ENCODE data around the gene CNKSR1. TPM values are rescaled to one million over a fixed set of nuclear protein-coding genes. Genes with fewer than 3 reads are reported as not detected.
A peak's percentile ranks its signal among the peaks of the same experiment; 100 is the strongest.

The CNKSR1 gene, protein sequence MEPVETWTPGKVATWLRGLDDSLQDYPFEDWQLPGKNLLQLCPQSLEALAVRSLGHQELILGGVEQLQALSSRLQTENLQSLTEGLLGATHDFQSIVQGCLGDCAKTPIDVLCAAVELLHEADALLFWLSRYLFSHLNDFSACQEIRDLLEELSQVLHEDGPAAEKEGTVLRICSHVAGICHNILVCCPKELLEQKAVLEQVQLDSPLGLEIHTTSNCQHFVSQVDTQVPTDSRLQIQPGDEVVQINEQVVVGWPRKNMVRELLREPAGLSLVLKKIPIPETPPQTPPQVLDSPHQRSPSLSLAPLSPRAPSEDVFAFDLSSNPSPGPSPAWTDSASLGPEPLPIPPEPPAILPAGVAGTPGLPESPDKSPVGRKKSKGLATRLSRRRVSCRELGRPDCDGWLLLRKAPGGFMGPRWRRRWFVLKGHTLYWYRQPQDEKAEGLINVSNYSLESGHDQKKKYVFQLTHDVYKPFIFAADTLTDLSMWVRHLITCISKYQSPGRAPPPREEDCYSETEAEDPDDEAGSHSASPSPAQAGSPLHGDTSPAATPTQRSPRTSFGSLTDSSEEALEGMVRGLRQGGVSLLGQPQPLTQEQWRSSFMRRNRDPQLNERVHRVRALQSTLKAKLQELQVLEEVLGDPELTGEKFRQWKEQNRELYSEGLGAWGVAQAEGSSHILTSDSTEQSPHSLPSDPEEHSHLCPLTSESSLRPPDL
- 1.1 TPM for polyA plus RNA-seq (2012; ENCODE audit: missing spikeins)

DNA sequence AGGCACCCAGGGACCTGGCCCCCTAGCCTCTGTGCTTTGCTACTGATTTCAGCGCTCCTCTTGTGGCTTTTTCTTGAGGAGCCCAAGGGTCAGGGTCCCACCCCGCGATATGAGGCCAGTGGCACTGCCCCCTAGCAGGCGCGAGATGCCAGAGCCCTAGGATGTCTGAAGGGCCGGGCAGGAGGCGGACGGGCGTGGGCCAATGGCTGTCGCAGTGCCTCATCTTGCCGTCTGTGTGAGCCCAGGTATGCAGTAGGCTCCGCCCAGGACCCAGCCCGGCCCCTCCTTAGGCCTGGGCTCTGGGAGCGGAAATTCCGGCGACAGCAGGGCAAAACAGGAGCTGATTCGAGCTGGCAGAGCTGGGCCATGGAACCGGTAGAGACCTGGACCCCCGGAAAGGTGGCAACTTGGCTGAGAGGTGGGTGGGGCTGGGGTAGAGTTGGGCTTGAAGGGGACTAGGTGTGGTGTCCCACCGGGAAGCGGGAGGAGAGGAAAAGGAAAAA, at the start of gene CNKSR1:
TSS of gene CNKSR1 (plus strand) at position 310 of the 503 bp plus-strand sequence. CDS start at position 367, 57 bp downstream.
- TF ChIP-seq POLR2AphosphoS5 (IDR thresholded peaks at IDR 0.05; ENCODE audit: low read depth, low read length), result no peak
- no peak for TF ChIP-seq POLR2A (IDR thresholded peaks at IDR 0.05; ENCODE audit: low read depth, low read length)
- TF ChIP-seq TAF1 (IDR thresholded peaks at IDR 0.05; ENCODE audit: borderline replicate concordance, low read depth, low read length), result no peak
- no peak for DNase-seq (ENCODE audit: insufficient read length)
- no peak for FAIRE-seq

DNA sequence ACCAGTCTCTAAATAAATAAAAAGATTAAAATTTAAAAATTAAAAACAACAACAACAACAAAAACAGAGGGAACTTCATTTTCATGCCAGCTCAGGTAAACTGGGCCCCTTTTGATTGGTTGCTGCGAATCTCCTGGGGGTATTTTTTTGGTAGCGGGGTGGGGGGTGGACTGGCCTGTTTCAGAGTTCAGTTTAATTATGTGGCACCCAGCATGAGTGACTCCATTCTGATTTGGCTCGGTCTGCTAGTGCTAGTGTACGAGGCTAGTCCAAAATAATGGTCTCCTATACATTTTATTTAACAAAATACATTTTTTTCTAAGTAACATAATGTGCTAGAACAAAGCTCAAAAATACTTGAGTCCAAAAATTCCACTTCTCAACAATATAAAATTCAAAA, 47.5 kb upstream of the CNKSR1 start:
- TF ChIP-seq POLR2AphosphoS5 (IDR thresholded peaks at IDR 0.05; ENCODE audit: low read depth, low read length) (no peak), TAF1 (IDR thresholded peaks at IDR 0.05; ENCODE audit: borderline replicate concordance, low read depth, low read length) (no peak), POLR2A (IDR thresholded peaks at IDR 0.05; ENCODE audit: low read depth, low read length) (no peak)
- no peak for FAIRE-seq

DNA sequence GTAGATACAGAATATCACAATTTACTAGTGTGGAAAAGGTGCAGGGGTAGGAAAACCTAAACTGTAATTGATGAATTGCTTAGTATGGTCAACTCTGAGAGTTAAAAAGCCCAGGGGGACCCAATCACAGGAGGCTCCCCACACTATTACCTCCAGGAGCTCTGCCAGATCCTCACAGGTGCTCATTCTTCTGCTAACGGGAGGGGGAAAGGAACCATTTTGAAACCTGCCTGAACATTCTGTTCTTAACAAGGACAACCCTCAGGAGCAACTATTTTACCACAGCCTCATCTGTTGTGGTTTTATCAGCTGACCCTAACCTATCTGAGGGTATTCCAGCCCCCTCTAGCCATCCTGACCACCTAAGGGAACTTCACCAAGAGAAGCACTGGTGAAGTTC, 46.6 kb upstream of the CNKSR1 start:
- DNase-seq (ENCODE audit: insufficient read length), result no peak
- TF ChIP-seq POLR2A (IDR thresholded peaks at IDR 0.05; ENCODE audit: low read depth, low read length) (no peak), TAF1 (IDR thresholded peaks at IDR 0.05; ENCODE audit: borderline replicate concordance, low read depth, low read length) (no peak), POLR2AphosphoS5 (IDR thresholded peaks at IDR 0.05; ENCODE audit: low read depth, low read length) (no peak)
- no peak for FAIRE-seq

More for the DNA sequence above, 47.5 kb upstream of the CNKSR1 start:
- DNase-seq (ENCODE audit: insufficient read length), result no peak

DNA sequence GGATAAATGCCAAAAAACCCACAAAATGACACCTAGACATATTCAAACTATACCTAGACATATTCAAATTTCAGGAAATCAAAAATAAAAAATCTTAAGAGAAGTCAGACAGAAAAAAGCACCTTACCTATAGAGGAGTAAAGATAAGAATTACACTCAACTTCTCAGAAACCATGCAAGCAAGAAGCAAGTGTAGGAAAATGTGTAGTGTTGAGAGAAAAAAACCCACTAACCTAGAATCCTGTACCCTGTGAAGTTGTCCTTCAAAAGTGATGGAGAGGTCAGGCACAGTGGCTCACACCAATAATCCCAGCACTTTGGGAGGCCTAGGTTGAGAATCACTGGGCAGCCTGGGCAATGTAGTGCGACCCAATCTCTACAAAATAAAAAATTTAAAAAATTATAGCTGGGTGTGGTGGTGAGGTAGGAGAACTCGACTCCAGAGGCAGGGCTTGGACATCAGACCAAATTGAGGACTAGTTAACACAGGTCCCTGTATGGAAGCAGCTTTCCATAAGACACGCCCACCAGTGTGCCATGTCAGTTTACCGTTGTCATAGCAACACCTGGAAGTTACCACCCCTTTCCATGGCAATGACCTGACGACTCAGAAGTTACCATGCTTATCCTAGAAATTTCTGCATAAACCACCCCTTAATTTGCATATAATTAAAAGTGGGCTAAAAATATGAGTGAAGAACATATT, 45.0 kb upstream of the CNKSR1 start:
- no peak for TF ChIP-seq POLR2AphosphoS5 (IDR thresholded peaks at IDR 0.05; ENCODE audit: low read depth, low read length)
- no peak for TF ChIP-seq TAF1 (IDR thresholded peaks at IDR 0.05; ENCODE audit: borderline replicate concordance, low read depth, low read length)
- no peak for TF ChIP-seq POLR2A (IDR thresholded peaks at IDR 0.05; ENCODE audit: low read depth, low read length)
- no peak for FAIRE-seq
- DNase-seq (ENCODE audit: insufficient read length), result no peak

DNA sequence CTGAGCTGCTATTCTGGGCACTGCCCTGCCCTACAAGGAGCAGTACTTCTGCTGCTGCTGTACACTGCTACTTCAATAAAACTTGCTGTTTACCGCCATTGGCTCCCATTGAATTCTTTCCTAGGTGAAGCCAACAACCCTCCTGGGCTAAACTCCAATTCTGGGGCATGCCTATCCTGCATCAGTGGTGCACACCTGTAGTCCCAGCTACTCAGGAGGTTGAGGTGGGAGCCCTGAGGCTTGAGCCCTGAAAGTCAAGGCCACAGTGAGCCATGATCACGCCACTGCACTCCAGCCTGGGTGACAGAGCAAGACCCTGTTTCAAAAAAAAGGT, 44.5 kb upstream of the CNKSR1 start:
- no peak for FAIRE-seq

DNA sequence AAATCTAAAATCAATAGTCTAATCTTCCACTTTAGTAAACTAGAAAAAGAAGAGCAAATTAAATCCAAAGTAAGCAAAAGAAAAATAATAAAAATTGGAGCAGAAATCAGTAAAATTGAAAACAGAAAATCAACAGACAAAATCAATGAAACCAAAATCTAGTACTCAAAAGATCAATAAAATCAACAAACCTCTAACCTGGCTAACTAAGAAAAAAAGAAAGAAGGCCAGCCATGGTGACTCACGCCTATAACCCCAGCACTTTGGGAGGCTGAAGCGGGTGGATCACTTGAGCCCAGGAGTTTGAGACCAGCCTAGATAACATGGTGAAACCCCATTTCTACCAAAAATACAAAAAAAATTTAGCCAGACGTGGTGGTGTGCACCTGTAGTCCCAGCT, 42.8 kb upstream of the CNKSR1 start:
- FAIRE-seq (no peak), DNase-seq (ENCODE audit: insufficient read length) (no peak)
- no peak for TF ChIP-seq TAF1 (IDR thresholded peaks at IDR 0.05; ENCODE audit: borderline replicate concordance, low read depth, low read length)
- TF ChIP-seq POLR2AphosphoS5 (IDR thresholded peaks at IDR 0.05; ENCODE audit: low read depth, low read length), result no peak
- no peak for TF ChIP-seq POLR2A (IDR thresholded peaks at IDR 0.05; ENCODE audit: low read depth, low read length)

More for the DNA sequence above, 44.5 kb upstream of the CNKSR1 start:
- no peak for DNase-seq (ENCODE audit: insufficient read length)
- no peak for TF ChIP-seq POLR2A (IDR thresholded peaks at IDR 0.05; ENCODE audit: low read depth, low read length)
- no peak for TF ChIP-seq TAF1 (IDR thresholded peaks at IDR 0.05; ENCODE audit: borderline replicate concordance, low read depth, low read length)
- no peak for TF ChIP-seq POLR2AphosphoS5 (IDR thresholded peaks at IDR 0.05; ENCODE audit: low read depth, low read length)

DNA sequence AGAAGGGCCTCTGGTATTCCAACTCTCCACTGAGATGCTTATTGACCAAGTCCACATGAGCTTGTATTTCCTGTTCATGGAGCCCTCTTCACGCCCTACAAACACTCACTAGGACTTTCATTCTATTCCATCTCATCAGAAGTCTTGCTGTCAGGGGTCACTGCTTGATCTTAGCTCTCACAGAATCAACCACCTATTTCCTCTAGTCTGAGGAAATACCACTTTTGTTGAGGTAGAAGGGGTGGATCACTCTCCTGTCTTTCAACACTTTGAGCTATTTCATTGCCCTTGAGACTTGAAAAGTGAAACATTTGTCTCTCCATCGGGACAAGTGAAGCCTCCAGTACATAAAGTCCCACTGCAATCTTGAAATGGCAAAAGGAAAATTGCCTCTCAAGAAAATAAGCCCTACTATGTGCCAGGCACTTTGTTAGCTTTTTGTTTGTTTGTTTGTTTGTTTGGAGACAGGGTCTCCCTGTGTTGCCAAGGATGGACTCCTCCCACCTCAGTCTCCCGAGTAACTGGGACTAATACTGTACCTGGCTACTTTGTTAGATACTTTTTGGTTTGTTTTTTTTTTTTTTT, 38.2 kb upstream of the CNKSR1 start:
- TF ChIP-seq TAF1 (IDR thresholded peaks at IDR 0.05; ENCODE audit: borderline replicate concordance, low read depth, low read length), result no peak
- FAIRE-seq, result no peak

DNA sequence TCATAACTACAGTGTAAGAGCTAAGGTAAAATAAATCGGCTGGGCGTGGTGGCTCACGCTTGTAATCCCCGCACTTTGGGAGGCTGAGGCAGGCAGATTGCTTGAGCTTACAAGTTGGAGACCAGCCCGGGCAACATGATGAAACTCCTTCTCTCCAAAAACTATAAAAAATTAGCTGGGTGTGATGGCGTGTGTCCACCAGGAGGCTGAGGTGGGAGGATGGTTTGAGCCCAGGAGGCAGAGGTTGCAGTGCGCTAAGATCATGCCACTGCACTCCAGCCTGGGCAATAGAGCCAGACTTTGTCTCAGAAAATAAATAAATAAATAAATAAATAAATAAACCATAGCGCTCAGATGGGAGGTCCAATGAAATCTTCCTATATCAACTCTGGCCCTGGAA, 35.1 kb upstream of the CNKSR1 start:
- TF ChIP-seq POLR2AphosphoS5 (IDR thresholded peaks at IDR 0.05; ENCODE audit: low read depth, low read length) (no peak), TAF1 (IDR thresholded peaks at IDR 0.05; ENCODE audit: borderline replicate concordance, low read depth, low read length) (no peak), POLR2A (IDR thresholded peaks at IDR 0.05; ENCODE audit: low read depth, low read length) (no peak)
- DNase-seq (ENCODE audit: insufficient read length) (no peak), FAIRE-seq (no peak)

More for the DNA sequence above, 38.2 kb upstream of the CNKSR1 start:
- no peak for DNase-seq (ENCODE audit: insufficient read length)

DNA sequence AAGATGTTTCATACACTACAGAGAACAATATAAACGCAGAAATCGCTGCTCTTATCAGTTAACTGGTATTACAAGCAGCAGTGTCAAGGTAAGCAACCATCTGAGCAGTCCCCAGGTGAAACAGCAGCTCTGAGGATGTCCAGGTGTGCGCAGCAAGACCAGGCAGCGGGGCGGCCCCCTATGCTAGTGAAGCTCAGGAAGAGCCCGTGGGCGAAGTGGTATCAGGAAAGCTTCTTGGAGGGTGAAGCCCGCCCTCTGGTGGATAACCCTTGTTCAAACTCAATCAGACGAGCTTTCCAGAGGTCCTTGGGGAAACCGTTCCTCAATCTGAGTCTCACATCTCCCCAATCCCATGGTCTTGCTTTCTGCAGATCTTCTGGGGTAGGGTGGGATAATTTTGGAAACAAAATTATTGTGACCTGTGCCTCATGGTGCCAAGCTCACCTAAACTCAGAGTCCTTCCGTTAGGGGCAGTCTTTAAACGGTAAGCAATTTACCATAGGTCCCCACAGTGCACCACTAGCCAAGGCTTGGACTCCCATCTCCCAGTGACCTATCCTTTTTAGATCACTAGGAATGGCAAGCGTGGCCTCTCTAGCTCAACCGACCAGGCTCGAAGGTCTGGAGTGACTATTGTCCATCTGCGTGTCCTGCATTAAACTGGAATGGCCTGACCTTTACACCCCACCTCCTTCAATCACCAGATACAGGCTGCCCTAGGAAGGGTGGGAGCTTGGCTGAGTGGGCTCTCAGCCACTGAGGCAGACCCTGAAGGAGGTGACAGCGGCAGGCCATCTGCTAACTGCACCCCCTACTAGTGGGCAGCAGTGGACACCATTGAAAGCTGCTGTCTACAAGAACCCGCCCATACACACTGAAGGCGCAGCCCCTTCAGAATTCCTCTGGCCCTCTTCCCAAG, 32.0 kb upstream of the CNKSR1 start:
- peak; percentile 90 for FAIRE-seq
- no peak for DNase-seq (ENCODE audit: insufficient read length)
- TF ChIP-seq TAF1 (IDR thresholded peaks at IDR 0.05; ENCODE audit: borderline replicate concordance, low read depth, low read length), result no peak
- TF ChIP-seq POLR2AphosphoS5 (IDR thresholded peaks at IDR 0.05; ENCODE audit: low read depth, low read length), result no peak
- TF ChIP-seq POLR2A (IDR thresholded peaks at IDR 0.05; ENCODE audit: low read depth, low read length), result no peak

DNA sequence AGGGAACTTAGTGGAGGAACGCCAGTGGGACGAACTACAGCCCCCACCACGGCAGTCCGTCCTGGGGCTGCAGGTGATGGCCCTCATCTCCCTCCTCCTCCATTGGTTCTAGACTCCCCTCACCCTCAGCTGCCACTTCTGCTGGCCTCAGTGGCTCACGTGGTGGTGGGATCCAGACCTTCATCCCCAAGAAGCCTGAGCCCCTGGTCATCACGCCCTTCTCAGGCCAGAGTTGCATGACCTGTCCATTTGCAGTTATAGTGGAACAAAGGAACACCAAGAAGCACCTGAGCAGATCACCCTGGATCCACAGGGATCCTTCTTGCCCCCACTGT, 31.4 kb upstream of the CNKSR1 start:
- TF ChIP-seq TAF1 (IDR thresholded peaks at IDR 0.05; ENCODE audit: borderline replicate concordance, low read depth, low read length) (no peak), POLR2A (IDR thresholded peaks at IDR 0.05; ENCODE audit: low read depth, low read length) (no peak)
- FAIRE-seq (no peak), DNase-seq (ENCODE audit: insufficient read length) (no peak)

Measured in GM12892 (cell line).